IPS-11a (cell line): ENCODE measurements around the gene PALM2AKAP2.

Source experiments
- H3K4me3 ChIP-seq: one replicate; pipeline ENCODE4 v1.5.1; 2013; ENCODE audit warnings: low read depth, low read length, control low read depth

Gene PALM2AKAP2

DNA sequence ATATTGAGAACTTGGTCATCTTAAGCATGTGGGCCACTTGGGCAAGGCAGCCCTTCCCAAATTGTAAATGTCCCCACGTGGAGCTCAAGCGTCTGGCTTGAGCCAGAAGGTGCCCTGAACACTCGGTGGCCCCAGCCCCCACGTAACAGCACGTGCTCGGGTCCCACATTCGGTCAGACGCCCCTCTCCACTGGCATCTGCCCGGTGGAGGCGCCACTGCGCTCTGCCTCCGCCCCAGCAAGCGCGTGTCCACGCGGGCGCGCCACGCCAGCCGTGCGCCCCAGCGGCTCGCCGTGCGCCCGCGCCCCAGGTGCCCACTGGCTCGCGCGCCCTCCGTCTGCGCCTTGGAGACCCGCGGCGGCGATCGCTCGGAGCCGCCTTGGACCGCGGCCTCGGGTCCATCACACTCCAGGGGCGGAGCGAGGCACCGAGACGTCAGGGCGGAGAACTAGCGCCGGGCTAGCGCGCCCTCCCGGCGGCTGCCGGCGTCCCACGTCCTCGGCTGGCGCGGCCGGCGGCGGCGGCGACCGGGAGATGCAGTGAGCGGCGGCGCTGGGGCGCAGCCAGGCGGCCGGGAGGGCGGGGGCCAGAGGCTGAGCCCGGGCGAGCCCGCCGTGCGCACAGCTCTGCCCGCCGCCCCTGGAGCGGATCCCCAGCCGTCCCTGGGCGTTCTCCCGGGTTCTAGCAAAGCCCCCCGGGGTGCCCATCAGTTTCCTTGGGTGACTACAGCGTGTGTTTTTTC, at the start of gene PALM2AKAP2:
Gene PALM2AKAP2, plus strand, starts transcription at position 488 of the 742 bp plus-strand sequence. CDS start 291 bp downstream, outside the sequence.
- peak within 1 kb of the TSS; percentile 59 for H3K4me3 ChIP-seq

DNA sequence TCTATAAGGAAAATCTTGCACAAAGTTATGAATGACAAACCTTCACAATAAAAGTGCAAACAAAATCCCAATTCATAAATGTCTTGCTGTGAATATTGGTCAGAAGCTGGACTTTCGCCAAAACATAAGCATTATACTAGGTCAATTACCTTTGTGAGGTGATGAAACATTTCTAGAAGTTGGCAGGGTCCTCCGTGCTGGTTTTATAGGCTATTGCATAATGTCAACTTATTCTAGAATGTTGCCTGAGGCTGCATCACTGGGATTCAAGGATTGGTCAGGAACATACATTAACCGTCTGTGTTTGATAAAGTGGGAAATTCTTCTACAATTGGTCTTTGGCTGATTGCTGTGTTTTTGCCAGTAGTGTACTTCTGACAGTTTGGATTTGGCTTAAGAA, 49.8 kb upstream of the PALM2AKAP2 start:
- no peak overlapping the region for H3K4me3 ChIP-seq

DNA sequence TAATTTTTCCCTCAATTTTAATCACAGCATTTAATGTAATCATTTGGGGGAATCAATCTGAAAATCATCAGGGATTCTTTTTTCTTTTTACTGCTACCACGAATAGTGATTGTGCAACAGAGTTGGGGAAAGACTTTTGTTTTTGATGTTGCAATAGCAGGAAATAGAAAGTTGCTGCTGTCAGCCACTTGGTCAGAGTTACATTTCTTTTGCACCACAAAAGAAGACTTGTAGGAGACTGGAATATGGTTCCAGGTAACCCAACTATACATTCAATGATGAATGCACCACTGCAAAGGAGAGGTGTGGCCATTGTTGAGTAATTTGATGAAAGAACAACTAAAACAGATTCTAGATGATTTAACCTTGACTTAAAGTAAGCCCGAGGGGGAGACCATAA, 46.3 kb upstream of the PALM2AKAP2 start:
- H3K4me3 ChIP-seq, result no peak overlapping the region

DNA sequence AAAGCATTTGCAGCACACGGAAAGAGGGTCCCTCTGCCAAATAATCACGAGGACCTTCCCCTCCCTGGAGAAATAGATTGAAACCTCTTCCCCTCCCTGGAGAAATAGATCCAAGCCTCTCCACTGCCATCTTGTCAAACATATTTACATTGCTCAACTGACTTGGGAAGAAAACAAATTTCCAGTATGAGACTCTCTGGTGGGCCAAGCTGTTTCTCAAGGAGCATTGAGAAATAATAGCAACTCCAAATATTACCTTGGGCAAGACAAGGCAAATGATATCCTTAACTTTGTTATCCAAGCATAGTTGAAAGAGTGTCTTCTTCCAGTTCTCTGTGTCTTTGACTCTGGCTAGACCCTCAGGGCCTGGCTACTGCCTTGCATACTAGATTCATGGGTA, 45.2 kb upstream of the PALM2AKAP2 start:
- no peak overlapping the region for H3K4me3 ChIP-seq

DNA sequence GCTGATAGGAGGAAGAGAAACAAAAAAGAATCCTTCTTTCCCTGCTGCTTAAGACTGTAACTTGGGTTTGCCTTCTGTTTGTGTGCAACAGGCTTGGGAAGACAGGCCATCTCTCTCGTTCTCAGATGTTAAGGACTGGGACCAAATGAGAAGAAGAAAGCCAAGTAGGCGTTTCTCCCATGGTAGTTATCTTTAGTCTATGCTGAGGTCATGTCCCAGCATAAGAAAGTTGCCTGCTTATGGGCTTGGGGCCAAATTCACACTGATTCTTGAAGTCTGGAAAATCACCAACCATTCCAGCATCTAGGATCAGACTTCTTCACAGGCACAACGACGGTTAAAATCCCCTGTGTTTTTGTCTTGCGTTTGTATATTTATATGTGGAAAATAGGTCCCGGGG, 44.2 kb upstream of the PALM2AKAP2 start:
- no peak overlapping the region for H3K4me3 ChIP-seq

DNA sequence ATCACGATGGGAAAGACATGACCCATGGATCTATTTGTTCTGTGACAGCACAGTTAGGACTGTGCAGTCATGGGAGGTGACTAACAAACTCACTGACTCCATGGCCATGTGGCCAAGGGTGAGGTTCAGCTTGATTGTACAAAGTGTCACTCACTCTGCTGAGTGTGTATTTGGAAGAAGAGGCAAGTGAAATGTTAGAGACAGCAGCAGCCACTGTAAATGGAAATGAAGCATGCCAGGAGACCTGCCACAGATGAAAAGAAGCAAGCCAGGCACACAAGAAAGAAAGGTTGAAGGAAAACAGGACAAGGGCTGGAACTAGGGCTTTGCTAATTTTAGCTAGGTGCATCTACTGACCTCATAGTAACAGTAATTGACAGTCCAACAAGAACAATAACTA, 42.7 kb upstream of the PALM2AKAP2 start:
- H3K4me3 ChIP-seq, result no peak overlapping the region

DNA sequence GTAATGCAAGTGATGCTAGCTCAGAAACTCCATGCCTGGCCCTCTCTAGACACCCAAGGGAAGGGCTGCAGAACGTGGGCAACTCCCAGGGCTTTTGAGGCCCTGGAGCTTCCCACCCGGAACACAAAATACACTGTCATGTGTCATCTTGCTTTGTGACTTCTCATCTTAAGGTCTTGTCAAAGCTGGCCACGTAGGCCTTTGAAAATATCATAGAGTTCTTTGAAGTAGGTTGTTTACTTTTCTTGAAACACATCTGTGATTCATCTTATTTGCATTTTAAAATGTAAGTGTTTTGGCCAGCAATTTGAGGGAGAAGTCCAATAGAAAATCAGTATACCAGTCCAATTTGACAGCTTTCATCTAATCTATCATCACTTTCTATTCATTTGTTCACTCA, 40.2 kb upstream of the PALM2AKAP2 start:
- H3K4me3 ChIP-seq, result no peak overlapping the region

DNA sequence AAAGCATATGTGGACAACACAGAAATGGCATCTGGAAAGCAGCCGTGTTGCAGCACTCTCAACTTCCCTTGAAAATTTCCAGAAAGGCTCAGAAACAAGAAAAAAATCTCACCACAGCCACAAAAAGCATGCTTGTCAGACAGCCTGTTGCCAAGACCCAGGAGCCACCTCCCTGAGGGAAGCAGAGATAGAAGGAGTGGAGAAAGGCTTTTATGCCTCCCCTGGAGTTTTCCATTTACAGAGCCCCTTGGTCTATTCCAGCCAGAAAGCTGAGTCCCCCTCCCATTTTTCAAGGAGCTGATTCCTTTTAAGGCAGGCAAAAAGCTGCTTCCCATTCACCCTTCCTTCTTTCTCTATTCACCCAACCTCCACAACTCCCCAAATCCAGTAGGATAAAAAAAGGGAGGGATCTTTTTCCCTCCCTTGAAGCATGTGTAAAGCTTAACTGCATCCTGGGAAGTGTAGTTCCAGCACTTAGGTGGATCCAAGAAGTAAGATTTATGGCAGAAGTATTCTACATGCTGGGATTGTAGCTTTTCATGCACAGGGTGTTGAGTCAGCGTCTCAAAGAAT, 37.1 kb upstream of the PALM2AKAP2 start:
- H3K4me3 ChIP-seq, result no peak overlapping the region

DNA sequence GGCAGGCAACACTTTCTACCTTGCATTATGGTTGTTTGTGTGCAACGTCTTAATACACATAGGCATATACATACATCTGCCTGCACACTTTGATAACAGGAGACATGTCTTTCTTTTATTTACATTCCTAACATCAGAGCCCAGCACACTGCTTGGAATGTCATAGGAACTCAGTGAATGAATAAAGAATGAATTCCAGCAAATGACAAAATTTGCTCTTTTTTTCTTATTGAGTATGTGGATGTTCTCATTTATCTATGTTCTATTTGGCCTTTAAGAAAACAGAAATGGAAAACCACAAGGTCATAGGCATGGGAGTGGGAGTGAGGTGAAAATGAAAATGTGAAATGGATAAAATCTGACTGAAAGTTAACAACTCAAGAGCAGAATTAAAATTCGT, 36.3 kb upstream of the PALM2AKAP2 start:
- H3K4me3 ChIP-seq, result no peak overlapping the region

DNA sequence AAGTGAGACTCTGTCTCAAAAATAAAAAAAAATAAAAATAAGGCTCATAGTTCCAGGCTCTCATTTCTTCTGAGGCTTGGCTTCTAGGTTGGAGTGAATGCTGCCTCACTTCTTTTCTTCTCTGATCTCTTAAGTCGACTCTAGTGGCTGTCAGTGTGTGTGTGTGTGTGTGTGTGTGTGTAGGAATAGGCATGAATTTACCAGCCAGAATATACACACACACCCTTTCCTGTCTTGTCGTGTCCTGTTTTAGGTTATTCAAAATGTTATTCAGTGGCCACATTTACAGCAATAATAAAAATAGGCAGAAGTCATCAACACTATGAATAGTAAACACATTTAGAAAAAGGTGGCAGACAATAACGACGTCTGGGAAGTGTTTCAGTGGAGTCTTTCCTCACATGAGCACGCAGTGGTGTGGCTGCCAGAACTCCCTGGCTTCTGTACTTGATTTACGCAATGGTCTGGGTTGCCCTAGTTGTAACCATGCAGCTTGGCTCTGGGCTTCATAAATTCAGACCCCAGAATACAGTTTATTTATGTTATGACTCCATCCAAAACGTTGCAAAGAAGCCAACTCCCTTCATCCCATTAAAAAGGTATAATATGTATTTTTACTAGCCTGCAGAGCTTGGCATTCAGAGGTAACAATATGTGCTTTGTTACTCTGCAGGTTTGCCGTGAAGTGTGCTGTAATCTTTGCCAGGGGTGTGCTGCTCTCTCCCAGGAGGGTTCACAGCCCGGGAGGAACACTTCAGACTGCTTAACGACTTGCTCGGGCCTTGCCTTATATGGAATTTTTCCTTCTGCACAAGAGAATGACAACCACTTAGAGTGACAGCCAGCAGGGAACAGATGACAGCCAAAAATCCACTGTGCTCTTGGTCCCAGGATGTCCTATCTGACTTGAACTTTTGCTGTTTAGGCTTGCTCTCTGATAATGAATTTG, 34.4 kb upstream of the PALM2AKAP2 start:
- H3K4me3 ChIP-seq, result no peak overlapping the region

DNA sequence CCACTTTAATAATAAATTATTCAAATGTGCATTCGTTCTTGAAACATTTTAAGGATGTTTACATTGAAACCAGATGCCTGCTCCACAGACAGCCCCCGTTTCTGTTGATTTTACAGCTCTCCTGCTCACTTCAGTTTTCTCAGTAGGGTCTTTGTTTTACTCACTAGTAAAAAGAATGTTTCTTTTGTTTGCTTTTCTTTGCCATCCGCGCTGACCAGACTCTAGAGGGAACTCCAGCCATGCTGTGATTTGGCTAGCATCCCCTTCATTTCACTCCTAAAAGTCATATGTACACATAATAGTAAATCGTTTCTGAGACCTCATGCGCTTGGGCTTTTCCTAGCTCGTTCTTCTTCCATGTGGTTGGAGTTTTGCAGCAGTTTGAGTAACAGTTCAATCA, 28.7 kb upstream of the PALM2AKAP2 start:
- H3K4me3 ChIP-seq, result no peak overlapping the region

DNA sequence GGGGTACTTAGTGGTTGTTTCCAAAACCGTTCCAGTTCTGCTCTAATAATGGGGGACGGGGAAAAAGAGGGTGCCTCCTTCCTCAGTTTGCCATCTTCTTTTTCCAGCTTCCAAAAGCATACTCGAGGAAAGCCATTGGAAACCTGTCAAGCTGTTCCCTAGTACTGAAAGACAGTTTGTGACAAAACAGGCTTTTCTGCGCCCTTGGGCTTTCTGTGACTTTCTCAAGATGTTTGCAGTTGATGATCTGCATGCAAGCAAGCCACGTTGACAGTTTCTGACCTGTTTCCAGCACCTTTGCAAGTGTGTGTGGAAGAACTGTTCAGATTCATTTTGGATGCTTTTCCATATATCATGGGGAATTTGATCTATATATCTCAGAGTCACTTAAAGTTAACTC, 26.7 kb upstream of the PALM2AKAP2 start:
- no peak overlapping the region for H3K4me3 ChIP-seq

DNA sequence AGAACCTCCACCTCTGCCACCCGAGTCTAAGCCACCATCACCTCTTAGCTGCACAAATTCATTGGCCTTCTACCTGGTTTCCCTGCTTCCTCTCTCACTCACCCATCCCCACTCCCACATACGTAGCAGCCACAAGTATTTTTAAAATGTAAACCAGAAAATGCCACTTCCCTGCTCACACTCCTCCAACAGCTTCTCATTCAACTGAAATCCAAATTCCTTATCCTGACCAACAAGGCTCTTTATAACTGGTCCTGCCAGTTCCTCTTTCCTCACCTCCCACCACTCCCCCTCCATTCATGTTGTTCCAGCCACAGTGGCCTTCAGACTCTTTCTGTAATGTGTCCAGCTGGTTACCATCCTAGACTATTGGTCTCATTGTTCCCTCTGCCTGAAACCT, 25.0 kb upstream of the PALM2AKAP2 start:
- no peak overlapping the region for H3K4me3 ChIP-seq

DNA sequence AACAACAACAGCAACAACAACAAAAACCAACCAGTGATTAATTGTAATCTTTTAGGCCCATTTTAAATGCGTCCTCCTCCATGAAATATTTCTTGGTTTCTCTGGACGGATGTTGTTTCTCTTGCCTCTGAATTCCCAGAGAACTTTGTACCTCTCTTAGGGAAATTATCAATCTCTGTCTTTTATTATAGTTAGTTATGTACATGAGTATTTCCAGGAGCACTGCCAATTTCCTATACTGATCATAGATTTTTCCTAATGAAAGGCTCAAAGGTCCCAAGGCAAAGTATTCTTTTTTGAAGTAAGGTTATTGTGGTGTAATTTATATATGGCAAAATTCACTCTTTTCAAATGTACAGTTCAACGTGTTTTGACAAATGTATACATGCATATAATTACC, 20.4 kb upstream of the PALM2AKAP2 start:
- H3K4me3 ChIP-seq, result no peak overlapping the region

DNA sequence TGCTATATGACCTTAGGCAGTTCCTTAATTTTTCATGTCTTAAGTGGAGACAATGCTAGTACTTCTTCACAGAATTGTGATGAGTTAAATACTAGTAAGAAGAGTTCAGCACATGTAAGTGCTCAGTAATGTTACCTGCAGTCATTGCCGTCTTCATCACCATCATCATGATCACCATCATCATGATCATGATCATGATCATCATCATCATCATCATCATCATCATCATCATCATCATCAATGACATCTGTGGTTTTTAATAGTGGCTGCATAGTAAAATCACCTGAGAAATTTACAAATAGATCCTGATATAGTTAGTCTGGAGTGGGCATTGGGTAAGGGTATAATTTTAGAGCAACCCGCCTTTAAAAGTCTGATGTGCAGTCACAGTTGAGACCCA, 14.7 kb upstream of the PALM2AKAP2 start:
- H3K4me3 ChIP-seq, result no peak overlapping the region

DNA sequence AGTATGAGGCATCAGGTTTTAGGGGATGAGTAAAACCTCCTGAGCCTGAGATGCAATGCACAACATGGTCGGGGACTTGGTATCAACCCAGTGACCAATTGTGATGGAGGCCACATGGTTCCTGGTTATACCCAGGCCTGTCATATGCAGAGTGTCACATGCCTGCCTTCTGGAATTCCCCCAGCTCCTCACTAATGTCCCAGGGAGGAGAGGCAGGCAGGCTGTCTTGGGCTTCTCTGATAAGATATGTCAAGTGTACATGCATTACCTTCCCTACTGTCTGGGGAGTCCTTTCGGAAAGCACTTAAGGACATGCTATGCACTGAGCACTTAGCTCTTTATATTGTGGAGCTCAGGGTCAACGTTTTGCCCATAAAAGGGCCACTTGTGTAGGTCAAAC, 14.2 kb upstream of the PALM2AKAP2 start:
- no peak overlapping the region for H3K4me3 ChIP-seq

DNA sequence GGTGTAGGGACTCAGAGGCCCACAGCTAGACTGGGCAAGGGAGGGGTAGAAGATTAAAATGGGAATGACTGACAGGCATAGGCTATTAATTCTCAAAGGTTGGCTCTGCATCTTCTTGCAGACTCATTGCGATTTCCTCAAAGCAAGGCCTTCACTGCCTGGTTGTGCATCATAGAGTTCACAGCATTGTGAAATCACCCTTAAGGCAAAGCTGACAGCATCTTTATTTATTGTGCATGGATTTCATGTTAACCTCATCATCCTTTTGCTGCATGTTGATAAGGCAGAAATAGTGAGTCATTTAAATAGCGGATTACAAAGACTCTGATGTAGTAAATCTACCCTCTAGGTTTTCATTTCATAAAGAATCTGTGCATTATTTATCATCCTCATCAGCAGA, 13.6 kb upstream of the PALM2AKAP2 start:
- no peak overlapping the region for H3K4me3 ChIP-seq

DNA sequence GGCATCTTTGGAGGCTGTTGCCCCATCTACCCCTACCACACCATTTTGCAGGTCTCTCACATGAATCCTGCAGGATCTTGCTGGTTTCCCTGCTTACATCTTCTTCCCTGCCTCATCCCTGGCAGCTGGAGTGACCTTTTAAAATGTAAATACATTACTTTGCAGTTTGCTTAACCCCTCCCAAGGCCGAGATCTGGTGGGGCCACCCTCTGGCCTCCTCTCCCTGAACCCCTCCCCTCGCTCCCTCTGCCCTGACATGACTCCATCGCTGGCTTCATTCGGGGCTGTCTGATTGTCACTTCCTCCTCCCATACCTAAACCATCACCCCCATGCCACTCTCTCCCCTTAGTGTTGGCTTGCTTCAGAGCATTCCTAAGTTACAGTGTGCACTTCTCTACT, 12.6 kb upstream of the PALM2AKAP2 start:
- H3K4me3 ChIP-seq, result no peak overlapping the region

DNA sequence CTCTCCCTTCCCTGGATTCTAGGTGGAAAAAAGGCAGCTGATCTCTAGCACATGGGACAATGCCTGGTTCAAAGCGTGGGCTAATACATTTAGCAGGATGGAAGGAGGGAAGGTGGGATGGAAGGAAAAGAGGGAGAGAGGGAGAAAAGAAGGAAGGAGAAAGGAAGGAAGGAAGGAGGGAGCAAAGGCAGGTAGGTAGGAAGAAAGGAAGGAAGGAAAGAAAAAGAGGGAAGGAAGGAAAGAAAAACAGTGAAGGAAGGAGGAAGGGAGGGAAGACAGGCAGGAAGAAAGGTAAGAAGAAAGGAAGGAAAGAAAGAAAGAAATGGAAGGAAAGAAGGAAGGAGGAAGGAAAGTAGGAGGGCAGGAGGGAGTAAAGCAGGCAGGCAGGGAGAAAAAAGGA, 12.2 kb upstream of the PALM2AKAP2 start:
- no peak overlapping the region for H3K4me3 ChIP-seq

DNA sequence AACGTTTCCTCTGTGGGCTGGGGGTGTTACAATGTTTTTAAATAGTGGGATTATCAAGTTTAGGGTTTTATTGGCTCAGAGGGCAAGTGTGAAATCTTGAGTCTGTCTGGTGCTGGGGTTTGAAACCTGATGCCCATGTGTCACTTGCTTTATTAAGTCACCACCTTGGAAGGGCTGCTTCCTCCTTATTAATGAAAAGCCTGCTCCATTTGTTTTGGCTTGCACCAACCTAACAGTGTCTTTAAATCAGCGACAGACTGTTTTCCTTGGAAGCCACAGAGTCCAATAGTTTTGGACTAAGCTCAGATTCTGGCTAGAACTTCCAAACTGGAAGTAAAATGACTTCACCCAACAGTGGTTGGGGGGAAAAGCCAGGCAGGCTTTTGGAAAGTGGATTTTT, 10.7 kb upstream of the PALM2AKAP2 start:
- no peak overlapping the region for H3K4me3 ChIP-seq

DNA sequence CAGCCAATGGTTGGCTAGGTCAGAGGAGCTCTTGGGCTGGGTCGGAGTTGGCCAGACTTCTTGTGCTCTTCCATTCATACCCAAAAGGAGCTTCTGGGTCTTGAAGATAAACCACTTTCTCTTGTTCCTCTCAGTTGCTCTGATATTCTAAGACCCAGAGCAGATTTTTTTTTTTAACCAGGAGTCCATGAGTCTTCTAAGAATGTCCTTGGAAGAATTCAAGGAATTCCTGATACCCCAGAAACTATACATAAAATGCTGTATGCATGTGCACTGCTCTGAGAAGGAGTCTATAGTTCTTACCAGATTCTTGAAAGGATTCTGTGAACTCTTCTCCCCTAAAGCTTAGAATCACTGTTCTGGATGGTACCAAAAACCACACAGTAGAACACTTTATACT, 9.9 kb upstream of the PALM2AKAP2 start:
- no peak overlapping the region for H3K4me3 ChIP-seq

DNA sequence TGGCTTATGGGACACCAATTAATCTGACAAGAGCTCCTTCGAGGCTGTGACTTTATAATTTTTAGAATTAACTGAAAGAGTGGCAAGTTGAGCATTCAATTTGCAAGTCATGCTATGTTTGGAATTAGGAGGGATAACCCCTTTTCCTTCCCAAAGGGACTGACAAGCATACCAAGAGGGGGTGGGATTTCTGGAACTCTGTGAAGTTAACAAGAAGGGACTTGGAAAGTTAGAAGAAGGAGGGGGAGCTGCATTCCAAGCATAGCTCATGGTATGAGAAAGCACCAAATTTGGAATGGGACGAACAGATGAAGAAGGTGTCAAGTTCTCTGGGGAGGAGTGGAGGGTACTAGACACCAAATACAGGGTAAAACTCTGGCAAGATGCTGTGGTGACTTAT, 8.9 kb upstream of the PALM2AKAP2 start:
- no peak overlapping the region for H3K4me3 ChIP-seq
